ENCODE results near the gene KRTAP9-7.

DNA sequence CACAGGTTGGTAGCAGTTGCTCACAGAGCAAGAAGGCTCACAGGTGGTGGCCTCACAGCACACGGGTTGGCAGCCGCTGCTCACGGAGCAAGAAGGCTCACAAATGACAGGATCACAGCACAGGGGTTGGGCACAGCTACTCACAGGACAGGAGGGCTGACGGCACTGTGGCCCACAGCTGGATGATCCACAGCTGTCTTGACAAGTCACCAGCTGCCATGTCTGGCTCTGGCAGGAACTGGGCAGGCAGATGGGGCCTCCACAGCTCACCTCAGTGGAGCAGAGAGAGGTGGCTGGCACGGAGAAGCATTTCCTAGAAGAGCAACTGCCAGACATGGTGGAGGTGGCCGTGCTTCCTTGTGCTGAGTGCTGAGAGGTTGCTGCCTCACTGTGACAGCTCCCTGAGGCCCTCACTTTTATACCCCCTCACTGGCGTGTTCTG is 33.4 kb downstream of the KRTAP9-7 start, which contains the start of gene KRTAP16-1:
- TF ChIP-seq, protein P1, sequence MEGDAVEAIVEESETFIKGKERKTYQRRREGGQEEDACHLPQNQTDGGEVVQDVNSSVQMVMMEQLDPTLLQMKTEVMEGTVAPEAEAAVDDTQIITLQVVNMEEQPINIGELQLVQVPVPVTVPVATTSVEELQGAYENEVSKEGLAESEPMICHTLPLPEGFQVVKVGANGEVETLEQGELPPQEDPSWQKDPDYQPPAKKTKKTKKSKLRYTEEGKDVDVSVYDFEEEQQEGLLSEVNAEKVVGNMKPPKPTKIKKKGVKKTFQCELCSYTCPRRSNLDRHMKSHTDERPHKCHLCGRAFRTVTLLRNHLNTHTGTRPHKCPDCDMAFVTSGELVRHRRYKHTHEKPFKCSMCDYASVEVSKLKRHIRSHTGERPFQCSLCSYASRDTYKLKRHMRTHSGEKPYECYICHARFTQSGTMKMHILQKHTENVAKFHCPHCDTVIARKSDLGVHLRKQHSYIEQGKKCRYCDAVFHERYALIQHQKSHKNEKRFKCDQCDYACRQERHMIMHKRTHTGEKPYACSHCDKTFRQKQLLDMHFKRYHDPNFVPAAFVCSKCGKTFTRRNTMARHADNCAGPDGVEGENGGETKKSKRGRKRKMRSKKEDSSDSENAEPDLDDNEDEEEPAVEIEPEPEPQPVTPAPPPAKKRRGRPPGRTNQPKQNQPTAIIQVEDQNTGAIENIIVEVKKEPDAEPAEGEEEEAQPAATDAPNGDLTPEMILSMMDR (IDR thresholded peaks at IDR 0.05): no peak
- TF ChIP-seq AFF4 (CRISPR knock-in tag; IDR thresholded peaks at IDR 0.05; ENCODE audit: borderline replicate concordance) (no peak), ZNF281 (CRISPR knock-in tag; IDR thresholded peaks at IDR 0.05) (no peak), ZNF423 (CRISPR knock-in tag; IDR thresholded peaks at IDR 0.05) (no peak), JUN (CRISPR knock-in tag; IDR thresholded peaks at IDR 0.05) (no peak), NFYB (CRISPR knock-in tag; conservative IDR thresholded peaks at IDR 0.05; ENCODE audit: low read depth) (no peak), E2F1 (CRISPR knock-in tag; IDR thresholded peaks at IDR 0.05) (no peak), ETV6 (CRISPR knock-in tag; IDR thresholded peaks at IDR 0.05) (no peak), PRRX2 (CRISPR knock-in tag; IDR thresholded peaks at IDR 0.05) (no peak), ZNF121 (CRISPR knock-in tag; IDR thresholded peaks at IDR 0.05) (no peak)
- TF ChIP-seq, protein P2, sequence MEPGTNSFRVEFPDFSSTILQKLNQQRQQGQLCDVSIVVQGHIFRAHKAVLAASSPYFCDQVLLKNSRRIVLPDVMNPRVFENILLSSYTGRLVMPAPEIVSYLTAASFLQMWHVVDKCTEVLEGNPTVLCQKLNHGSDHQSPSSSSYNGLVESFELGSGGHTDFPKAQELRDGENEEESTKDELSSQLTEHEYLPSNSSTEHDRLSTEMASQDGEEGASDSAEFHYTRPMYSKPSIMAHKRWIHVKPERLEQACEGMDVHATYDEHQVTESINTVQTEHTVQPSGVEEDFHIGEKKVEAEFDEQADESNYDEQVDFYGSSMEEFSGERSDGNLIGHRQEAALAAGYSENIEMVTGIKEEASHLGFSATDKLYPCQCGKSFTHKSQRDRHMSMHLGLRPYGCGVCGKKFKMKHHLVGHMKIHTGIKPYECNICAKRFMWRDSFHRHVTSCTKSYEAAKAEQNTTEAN (CRISPR knock-in tag; IDR thresholded peaks at IDR 0.05): no peak
- TF ChIP-seq, protein P3, sequence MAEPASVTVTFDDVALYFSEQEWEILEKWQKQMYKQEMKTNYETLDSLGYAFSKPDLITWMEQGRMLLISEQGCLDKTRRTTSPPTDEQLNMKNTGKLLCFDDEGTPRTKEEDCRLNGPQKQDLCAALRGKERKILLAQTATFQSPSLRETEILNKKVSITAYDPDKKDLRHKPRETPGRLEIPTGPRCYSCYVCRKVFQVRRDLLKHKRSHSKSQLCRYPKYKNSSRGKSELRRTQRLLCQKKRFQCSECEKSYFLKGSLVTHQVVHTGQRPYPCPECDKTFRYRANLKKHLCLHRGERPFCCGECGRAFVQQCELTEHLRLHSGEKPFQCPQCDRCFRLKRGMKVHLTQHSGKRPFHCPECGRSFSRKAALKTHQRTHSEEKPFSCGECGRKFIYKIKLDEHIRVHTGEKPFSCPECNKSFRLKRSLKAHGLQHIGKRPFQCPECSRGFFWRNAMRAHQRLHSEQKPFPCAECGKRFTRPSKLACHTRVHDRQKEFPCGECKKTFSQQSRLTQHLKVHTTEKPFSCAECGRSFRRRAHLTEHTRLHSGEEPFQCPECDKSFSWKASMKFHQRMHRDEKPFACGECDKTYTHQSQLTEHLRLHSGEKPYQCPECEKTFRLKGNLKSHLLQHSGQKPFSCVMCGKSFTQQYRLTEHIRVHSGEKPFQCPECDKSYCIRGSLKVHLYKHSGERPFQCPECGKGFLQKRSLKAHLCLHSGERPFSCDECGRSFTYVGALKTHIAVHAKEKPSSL (CRISPR knock-in tag; conservative IDR thresholded peaks at IDR 0.05): no peak
- TF ChIP-seq, protein P4, sequence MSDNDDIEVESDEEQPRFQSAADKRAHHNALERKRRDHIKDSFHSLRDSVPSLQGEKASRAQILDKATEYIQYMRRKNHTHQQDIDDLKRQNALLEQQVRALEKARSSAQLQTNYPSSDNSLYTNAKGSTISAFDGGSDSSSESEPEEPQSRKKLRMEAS (CRISPR knock-in tag; IDR thresholded peaks at IDR 0.05): no peak
